Measurements from ENCODE around the gene TRMT11. TPM values are rescaled to one million over a fixed set of nuclear protein-coding genes. Genes with fewer than 3 reads are reported as not detected.

The TRMT11 gene
- total RNA-seq, 2 donors from 2014 or later, result 29.4 to 35.4 TPM

- Histone ChIP-seq H3K27ac (ENCODE audit: low read depth, low read length) (no peak overlapping the region), H3K4me1 (ENCODE audit: control insufficient read depth, insufficient read depth, low read length) (no peaks in the 10 kb centered on the region), H3K36me3 (ENCODE audit: control insufficient read depth, insufficient read depth, low read length) (no peaks in the 10 kb centered on the region), H3K9ac (ENCODE audit: extremely low read depth, low read length, poor library complexity, severe bottlenecking) (no peak overlapping the region), H3K9me3 (ENCODE audit: control insufficient read depth, low read length) (no peaks in the 10 kb centered on the region), H3K4me3 (ENCODE audit: low read length) (no peak overlapping the region), H3K27me3 (ENCODE audit: control insufficient read depth, insufficient read depth, low read length, poor library complexity, severe bottlenecking) (no peaks in the 10 kb centered on the region)
- Mint-ChIP-seq H3K9me3 (no peaks in the 10 kb centered on the region), H3K4me1 (no peaks in the 10 kb centered on the region), H3K36me3 (ENCODE audit: low read depth) (peaks cover 2% of the 10 kb centered on the region), H3K4me3 (no peak overlapping the region), H3K27ac (no peak overlapping the region), H3K27me3 (ENCODE audit: insufficient read depth) (no peaks in the 10 kb centered on the region)
- no peak for TF ChIP-seq CTCF (conservative IDR thresholded peaks at IDR 0.05)
- WGBS, 2 experiments (ENCODE audit: insufficient coverage in 1 of 2, insufficient read length in 1 of 2), result 83% methylated on average over 1 of the region's 1 CpG; no CpG with 5 or more reads in 1 of the 2 experiments
- no peak for DNase-seq
Observed at GRCh38 chr6:126083875-126084274, 97.5 kb downstream of the TRMT11 start.

GRCh38 chr6:126086560-126086959 is 100.2 kb downstream of the TRMT11 start:
- no peaks in the 10 kb centered on the region for H3K4me1 ChIP-seq (ENCODE audit: control insufficient read depth, insufficient read depth, low read length)
- H3K27ac ChIP-seq (ENCODE audit: low read depth, low read length), result no peak overlapping the region
- no peak overlapping the region for H3K9ac ChIP-seq (ENCODE audit: extremely low read depth, low read length, poor library complexity, severe bottlenecking)
- no peaks in the 10 kb centered on the region for H3K27me3 ChIP-seq (ENCODE audit: control insufficient read depth, insufficient read depth, low read length, poor library complexity, severe bottlenecking)
- WGBS, 2 experiments (ENCODE audit: insufficient coverage in 1 of 2, insufficient read length in 1 of 2), result 93 to 94% methylated on average over 3 of the region's 3 CpGs
- H3K36me3 ChIP-seq (ENCODE audit: control insufficient read depth, insufficient read depth, low read length), result no peaks in the 10 kb centered on the region
- no peaks in the 10 kb centered on the region for H3K9me3 Mint-ChIP-seq
- peaks cover 2% of the 10 kb centered on the region for H3K36me3 Mint-ChIP-seq (ENCODE audit: low read depth)
- DNase-seq, result no peak
- no peaks in the 10 kb centered on the region for H3K9me3 ChIP-seq (ENCODE audit: control insufficient read depth, low read length)
- no peak for TF ChIP-seq CTCF (conservative IDR thresholded peaks at IDR 0.05)
- H3K4me3 ChIP-seq (ENCODE audit: low read length), result no peak overlapping the region
- H3K4me1 Mint-ChIP-seq, result peaks cover 2% of the 10 kb centered on the region
- no peaks in the 10 kb centered on the region for H3K27me3 Mint-ChIP-seq (ENCODE audit: insufficient read depth)
- H3K27ac Mint-ChIP-seq, result no peak overlapping the region
- no peak overlapping the region for H3K4me3 Mint-ChIP-seq

Other genes starting within 250 kb of the TRMT11 start
- 1 to 10 TPM; 2.3 to 4.3 TPM for gene HEY2, start 236.9 kb upstream of the TRMT11 start, total RNA-seq
- gene NCOA7, start 195.6 kb upstream of the TRMT11 start, total RNA-seq, result 10 to 100 TPM; 11.4 to 15.2 TPM
- gene HINT3, start 29.8 kb upstream of the TRMT11 start, total RNA-seq, result 10 to 100 TPM; 13.0 to 16.4 TPM